Measurements from ENCODE around the gene VWA2. TPM values are rescaled to one million over a fixed set of nuclear protein-coding genes. Genes with fewer than 3 reads are reported as not detected.

VWA2 gene
- total RNA-seq, 4 donors from 2014 or later: 0.09 to 1.4 (median 0.48) TPM; not detected in 1

DNA sequence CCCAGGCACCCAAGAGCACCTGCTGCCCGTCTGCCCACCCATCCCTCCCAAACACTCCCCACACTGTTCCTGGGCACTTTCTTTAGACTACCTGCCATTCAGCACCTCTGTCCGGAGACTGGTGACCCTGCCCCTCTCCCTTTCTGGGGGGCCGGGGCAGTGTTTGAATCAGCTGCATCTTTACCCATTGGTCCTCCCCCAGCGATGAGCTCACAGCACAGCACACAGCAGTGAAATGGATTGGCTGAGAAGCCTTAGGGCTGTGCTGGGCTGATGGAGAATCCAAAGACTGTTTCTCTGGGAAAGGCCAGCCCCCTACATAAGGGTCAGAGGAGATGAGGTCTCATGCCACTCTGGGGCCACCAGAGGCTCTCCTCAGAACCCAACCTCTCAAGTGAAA, 40.2 kb downstream of the VWA2 start:
- ATAC-seq (ENCODE audit: low FRiP score): no peak
- TF ChIP-seq, protein P1, sequence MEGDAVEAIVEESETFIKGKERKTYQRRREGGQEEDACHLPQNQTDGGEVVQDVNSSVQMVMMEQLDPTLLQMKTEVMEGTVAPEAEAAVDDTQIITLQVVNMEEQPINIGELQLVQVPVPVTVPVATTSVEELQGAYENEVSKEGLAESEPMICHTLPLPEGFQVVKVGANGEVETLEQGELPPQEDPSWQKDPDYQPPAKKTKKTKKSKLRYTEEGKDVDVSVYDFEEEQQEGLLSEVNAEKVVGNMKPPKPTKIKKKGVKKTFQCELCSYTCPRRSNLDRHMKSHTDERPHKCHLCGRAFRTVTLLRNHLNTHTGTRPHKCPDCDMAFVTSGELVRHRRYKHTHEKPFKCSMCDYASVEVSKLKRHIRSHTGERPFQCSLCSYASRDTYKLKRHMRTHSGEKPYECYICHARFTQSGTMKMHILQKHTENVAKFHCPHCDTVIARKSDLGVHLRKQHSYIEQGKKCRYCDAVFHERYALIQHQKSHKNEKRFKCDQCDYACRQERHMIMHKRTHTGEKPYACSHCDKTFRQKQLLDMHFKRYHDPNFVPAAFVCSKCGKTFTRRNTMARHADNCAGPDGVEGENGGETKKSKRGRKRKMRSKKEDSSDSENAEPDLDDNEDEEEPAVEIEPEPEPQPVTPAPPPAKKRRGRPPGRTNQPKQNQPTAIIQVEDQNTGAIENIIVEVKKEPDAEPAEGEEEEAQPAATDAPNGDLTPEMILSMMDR (IDR thresholded peaks at IDR 0.05): no peak
- DNase-seq (ENCODE audit: low spot score): no peak

DNA sequence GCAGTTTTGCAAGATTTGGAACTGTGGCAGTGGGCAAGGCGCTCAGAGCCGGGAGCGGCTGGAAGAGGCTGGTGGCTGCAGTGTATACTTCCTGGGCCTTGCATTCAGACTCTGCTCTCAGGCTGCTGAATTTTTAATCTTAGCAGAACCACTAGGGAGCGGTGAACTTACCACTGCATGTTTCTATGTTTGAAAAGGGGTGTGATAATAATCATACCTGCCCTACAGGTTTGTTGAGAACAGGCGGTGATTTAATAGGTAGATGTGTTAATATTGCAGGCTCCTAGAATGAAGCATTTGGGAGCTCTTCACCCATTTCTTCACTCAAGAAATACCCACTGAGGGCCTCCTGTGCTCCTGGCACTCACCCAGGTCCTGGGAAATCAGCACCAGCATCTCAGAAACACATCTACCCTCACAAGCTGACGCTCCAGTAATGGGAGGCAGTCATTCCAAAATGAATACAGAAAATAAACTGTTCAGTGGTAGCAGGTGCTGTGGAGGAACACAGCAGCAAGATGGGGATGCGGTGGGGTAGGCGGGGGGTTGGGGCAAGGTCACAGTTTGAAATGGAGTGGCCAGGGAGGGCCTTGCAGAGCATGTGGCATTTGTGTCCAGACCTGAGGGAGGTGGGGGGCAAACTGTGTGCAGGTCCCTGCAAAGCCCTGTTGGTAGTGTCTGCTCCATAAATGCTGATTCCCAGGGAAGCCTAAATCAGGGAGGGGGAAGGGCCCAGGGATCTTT, 41.0 kb downstream of the VWA2 start:
- TF ChIP-seq, protein P1 (IDR thresholded peaks at IDR 0.05): no peak
- DNase-seq (ENCODE audit: low spot score): no peak
- ATAC-seq (ENCODE audit: low FRiP score): no peak

DNA sequence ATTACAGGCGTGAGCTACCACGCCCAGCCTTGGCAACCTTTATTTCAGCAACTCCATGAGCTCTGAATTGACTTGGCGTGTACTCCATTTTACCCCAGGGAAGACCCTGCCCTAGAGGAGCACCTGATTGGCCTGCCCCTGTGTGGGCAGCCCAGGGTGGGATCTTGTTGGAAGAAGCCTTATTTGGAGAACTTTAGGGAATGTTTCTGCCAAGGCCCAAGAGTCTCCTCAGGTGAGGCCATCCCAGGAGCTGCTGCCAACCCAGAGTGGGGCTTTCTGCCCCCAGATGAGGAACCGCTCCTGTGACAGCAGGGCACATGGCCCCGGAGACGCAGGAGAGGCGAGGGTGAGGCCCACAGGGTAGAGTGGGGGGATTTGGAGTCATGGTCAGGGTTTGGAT, 42.0 kb downstream of the VWA2 start:
- TF ChIP-seq, protein P1 (IDR thresholded peaks at IDR 0.05): no peak
- ATAC-seq (ENCODE audit: low FRiP score) (no peak), DNase-seq (ENCODE audit: low spot score) (no peak)

DNA sequence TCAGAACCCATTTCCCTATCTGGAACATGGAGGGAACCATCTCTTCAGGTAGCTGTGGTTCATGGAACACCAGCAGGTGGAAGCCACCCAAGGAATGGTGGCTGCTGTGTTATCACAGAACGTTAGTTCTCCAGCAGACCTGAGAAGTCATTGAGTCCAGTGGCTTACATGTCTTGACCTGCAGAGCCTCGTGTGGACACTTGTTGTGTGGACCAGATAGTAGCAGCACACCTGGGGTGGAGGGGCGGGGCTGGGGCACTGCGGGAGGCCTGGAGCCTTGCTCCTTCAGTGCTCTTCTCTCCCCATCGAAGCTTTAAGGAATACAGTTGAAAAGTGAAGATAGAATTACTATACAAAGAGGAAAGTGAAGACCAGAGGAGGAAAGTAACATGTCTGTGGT, 42.4 kb downstream of the VWA2 start:
- DNase-seq (ENCODE audit: low spot score): no peak
- TF ChIP-seq, protein P1 (IDR thresholded peaks at IDR 0.05): no peak
- ATAC-seq (ENCODE audit: low FRiP score): no peak

DNA sequence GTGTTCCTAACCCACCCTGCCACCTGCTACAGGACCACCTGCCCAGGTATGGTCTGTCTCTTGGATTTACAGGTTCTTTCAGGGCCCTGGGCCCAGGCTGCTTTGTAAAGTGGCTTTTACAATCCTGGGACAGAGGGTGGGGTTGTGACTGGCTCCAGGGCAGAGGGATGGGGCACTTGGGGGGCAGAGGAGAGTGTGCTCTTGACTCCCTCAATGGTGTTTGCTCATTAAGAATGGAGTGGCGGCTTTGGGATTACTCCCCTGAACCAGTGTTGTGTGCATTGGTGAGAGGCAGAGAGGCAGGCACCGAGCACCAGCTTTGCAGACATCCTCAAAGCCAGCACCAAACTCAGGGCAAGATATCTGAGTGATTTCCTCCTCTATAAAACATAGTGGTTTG, 43.5 kb downstream of the VWA2 start:
- no peak for DNase-seq (ENCODE audit: low spot score)
- no peak for ATAC-seq (ENCODE audit: low FRiP score)
- TF ChIP-seq, protein P1 (IDR thresholded peaks at IDR 0.05): no peak

DNA sequence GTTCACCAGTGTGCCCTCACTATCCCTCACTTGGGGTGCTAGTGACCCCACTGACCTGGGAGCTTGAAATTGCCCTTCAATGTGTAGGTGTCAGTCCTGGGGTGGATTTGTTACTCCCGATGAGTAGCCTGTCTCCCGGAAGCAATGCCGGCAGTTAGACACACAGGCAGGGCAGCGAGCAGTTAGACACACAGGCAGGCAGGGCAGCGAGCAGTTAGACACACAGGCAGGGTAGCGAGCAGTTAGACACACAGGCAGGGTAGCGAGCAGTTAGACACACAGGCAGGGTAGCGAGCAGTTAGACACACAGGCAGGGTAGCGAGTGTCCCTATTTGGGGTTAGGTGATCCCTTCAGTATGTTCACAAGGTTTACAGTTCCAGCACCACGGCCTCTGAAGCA, 44.0 kb downstream of the VWA2 start:
- TF ChIP-seq, protein P1 (IDR thresholded peaks at IDR 0.05): no peak
- ATAC-seq (ENCODE audit: low FRiP score) (no peak), DNase-seq (ENCODE audit: low spot score) (no peak)

DNA sequence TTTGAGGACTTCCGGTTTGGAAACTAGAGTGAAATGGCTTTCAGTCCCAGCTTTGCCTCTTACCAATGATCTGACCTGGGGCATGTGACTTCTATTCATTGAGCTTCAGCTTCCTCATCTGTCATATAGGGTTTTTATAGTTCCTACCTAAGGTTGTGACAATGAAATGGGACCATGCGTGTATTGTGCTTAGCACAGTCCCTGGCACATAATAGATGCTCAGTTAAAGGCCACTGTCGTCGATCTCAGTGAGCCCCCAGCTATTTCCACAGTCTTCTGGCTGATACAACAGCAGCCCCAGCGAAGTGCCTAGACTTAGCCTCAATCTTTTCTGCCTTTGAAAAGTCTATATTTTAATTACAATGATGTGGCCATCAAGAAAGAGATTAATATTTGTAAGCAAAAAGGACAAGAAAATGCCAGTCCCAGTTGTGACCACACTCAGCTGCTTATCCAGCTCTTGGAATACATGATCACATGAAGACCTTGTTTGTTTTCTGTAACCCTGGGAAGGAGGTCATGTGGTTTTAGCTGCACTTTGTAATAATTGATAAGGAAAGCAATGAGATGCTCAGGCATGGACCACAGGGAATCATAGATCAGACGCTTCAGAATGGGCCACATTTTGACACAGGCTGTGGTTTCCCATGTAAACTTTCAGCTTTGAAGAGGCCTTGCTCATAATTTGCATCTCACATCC, 44.6 kb downstream of the VWA2 start:
- ATAC-seq (ENCODE audit: low FRiP score) (no peak), DNase-seq (ENCODE audit: low spot score) (no peak)
- TF ChIP-seq, protein P1 (IDR thresholded peaks at IDR 0.05): no peak
